Activated T-cell treated with anti-CD3 and anti-CD28 coated beads for 4 hours (primary cell): ENCODE measurements around the gene OPA1.
"Not testable (repeated sequence)": the region's sequence is repeated elsewhere in the genome, so short reads cannot be mapped to it uniquely, and the experiment has no call there.

Experiments
- DNase-seq: peaks from one replicate; pipeline ENCODE4 v3.0.0-alpha.2; 2020

The OPA1 gene

DNA sequence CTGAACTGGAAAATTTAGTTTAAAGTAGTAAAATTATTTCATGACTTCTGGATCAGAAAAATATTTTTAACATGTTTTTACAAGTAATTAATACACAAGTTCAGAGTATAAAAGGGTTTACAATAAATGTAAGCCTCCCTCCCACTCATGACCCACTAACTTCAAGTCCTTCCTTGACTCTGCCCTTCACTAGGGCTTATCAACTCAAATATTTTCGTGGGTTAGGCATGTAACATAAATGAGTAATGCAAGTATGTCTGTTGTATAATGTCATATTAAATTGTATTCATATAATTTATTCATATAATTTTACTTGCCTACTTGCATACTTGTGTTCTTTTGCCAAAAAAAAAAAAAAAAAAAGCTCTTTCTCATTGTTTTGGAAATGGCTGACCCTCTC, 3.4 kb upstream of the OPA1 start:
- no peak for DNase-seq

DNA sequence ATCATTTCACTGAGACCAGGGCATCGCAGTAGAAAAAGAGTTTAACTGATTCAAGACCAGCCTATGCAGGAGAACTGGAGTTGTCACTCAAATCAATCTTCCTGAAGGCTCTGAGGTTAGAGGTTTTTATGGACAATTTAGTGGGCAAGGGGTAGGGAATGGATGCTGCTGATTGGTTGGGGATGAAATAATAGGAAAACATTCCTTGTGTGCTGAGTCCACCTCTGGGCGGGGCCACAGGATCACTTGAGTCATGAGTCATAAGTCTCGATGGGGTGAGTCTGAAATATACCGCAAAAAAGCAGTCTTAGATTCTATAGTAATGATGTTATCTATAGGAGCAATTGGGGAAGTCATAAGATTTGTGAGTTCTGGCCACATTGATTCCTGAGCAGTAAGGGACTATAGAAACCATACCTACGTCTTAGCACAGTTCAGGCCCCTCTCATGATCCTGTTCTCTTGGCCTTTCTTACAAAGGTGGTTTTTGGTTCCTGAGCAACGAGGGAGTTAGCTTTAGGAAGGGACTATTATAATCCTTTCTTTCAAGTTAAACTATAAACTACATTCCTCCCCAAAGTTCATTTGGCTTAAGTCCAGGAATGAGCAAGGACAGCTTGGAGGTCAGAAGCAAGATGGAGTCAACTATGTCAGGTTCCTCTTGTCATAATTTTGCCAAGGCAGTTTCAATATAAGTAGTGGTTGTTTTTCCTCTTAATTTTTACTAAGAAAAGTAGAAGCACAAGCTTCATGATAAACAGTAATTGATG, 2.7 kb upstream of the OPA1 start:
- no peak for DNase-seq

GRCh38 chr3:193593668-193594030, 641 bp downstream of the OPA1 start:
- peak; percentile 9 for DNase-seq

DNA sequence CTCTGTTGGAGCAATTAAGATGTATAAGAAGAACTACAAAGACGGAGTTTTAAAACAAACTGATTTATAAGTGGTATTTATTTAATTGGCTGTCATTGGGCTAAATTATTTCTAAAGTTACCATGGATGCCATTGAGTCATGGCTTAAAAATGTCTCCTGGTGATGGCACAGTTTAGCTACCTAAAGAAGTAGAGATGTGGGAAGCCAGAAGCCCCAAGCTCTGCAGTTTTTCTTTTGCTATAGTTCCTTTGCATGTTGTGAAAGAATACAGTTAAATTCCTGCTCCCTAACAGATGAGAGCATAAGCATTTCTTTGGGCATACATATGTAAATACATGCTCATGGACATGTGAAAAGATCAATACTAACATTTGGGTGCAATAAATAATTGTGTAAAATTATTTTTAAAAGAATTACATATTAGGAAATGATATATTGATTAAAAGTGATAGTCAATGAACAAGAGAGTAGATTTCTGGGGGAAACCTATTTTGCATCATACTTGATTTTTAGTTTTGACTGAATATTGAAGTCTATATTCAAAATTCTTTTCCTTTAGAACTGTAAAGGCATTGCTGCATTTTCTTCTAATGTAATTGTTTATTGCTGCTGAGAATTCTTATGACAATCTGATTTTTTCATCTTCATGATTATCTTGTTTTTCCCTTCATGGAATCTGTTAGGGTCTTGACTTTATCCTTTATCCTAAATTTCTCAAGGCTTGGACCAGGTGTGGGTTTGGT, 2.1 kb downstream of the OPA1 start:
- DNase-seq = no peak

DNA sequence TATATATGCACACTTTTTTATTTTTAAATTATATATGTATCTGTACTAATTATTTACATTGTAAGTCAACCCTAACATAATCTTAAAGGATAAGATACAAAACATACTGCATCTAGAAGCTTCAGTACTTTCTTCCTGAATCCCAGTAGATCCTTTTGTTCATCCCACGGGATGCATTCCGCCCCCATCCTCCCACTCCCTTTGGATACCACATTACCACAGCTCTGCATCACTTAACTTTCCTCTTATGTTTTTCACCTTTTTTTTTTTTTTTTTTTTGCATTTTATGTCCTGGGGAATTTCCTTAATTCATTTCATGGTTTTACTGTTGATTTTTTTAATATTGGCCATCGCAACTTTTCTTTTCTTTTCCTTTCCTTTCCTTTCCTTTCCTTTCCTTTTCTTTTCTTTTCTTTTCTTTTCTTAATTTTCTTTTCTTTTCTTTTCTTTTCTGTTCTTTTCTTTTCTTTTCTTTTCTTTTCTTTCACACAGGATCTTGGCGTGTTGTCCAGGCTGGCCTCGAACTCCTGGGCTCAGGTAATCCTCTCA, 3.0 kb downstream of the OPA1 start:
- no peak for DNase-seq

GRCh38 chr3:193598202-193598601, 5.2 kb downstream of the OPA1 start:
- no peak for DNase-seq

DNA sequence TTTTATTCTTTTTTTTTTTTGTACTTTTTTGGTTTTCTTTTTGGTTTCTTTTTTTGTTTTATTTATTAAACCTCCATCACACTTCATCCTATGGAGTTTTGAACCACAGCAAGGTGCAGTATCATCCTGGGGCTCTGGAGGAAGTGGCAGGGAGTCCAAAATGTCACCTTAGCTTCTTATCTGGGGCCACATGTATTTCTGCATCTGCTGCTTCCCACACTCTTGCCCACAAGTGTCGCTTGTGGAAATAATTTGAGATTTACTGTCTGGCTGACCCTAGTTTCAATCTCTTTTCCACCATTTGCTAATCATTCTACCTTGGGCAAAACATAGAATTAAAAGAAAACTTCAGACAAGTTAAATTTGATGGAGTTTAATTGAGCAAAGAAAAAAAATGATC, 6.4 kb downstream of the OPA1 start:
- DNase-seq = no peak

GRCh38 chr3:193605876-193606275, 12.9 kb downstream of the OPA1 start:
- peak; percentile 45 for DNase-seq

GRCh38 chr3:193606892-193607291, 13.9 kb downstream of the OPA1 start:
- not testable (repeated sequence) for DNase-seq

DNA sequence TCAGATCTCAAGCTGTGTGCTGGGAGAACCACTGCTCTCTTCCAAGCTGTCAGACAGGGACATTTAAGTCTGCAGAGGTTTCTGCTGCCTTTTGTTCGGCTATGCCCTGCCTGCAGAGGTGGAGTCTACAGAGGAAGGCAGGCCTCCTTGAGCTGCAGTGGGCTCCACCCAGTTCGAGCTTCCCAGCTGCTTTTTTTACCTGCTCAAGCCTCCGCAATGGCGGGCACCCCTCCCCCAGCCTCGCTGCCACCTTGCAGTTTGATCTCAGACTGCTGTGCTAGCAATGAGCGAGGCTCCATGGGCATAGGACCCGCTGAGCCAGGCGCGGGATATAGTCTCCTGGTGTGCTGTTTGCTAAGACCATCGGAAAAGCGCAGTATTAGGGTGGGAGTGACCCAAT, 17.5 kb downstream of the OPA1 start:
- not testable (repeated sequence) for DNase-seq

DNA sequence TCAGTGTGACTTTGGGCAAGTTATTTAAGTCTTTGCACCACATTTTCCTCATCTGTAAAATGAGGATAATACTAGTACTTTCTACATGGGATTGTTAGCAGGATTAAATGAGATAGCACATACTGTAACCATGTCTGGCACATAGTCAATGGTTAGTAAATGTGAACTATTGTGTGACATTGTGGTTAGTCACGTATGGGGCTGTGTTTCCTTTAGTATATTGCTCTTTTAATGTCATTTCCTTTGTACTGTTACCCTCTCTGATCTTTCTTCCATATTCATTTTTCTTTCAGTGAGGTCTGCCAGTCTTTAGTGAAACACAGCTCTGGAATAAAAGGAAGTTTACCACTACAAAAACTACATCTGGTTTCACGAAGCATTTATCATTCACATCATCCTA, 21.4 kb downstream of the OPA1 start:
- DNase-seq = no peak

DNA sequence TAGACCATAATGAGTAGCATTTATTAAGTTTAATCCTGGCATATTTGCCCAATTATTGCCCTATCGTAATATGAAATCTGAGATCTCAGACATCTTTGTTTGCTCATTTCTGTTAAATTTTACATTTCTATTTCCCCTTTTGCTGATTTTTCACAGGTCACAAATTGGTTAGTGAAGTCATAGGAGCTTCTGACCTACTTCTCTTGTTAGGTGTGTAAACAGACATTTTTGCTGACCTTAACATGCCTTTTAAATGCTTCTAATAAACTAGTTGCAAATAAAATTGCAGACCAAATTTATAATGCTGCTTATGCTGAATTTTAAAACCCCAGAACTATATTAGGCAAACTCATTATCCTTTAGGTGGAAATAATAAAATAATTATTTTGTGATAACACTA, 24.6 kb downstream of the OPA1 start:
- no peak for DNase-seq

GRCh38 chr3:193620057-193620456, 27.0 kb downstream of the OPA1 start:
- DNase-seq = no peak

- DNase-seq = no peak
These were observed 27.6 kb downstream of the OPA1 start for GRCh38 chr3:193620650-193621049.

DNA sequence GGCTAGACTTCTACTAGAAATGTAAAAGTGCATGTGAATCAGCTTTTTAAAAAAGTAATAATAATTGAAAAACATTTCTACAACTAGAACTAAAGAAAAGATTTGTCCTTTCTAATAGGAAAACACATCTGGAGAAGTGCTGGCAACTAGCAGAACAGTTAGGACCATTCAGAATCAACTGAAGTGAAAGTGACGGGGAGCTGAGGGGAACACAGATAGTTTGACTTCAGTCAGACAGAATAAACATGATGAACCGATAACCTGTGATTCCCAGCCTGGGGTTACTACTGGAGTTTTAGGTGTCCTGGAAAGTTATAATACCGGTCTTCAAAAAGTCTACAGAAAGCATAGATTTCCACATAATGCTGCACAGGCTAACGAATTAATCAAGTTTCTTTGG, 28.1 kb downstream of the OPA1 start:
- no peak for DNase-seq

DNA sequence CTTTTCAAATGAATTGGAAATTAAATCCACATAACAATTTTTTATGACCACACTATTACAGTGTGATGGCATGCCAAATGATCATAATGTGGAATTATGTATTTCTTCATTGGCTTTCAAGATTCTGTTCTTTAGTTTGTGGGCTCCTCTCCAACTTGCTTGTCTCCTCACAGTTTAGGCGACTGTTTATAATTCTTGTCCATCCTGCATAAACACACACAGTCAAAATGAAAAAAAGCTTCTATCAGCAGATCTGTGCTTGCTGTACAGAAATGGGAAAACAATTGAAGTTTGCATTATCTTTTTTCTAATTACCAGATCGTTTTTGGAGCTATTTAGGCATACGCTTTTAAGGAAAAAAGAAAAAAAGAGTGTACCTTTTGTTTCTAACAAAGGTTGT, 37.0 kb downstream of the OPA1 start:
- DNase-seq = no peak

- DNase-seq = no peak
These were observed 44.8 kb downstream of the OPA1 start for GRCh38 chr3:193637831-193638230.

- DNase-seq = no peak
These were observed 45.8 kb downstream of the OPA1 start for GRCh38 chr3:193638833-193639232.

- no peak for DNase-seq
These were observed 47.2 kb downstream of the OPA1 start for GRCh38 chr3:193640165-193640715.

- no peak for DNase-seq
These were observed 47.9 kb downstream of the OPA1 start for GRCh38 chr3:193640728-193641439.

- no peak for DNase-seq
These were observed 48.4 kb downstream of the OPA1 start for GRCh38 chr3:193641440-193641775.

DNA sequence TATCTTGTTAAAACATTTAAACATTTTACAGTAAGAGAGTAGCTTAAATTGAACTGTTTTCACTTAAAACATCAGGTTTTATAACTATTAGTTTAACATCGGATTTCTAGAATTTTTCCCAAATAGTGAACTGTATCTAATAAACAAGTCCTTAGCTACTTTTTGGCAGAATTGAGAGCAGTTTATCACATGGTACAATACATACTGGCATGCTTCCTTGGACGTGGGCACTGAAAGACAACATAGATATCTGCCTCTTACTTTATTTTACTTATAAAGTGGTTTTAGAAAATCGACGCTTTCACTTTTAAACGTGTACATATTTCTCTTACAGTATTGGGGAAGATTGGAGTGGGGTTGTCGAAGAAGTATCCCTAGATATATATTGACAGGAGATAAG, 52.8 kb downstream of the OPA1 start:
- no peak for DNase-seq

DNA sequence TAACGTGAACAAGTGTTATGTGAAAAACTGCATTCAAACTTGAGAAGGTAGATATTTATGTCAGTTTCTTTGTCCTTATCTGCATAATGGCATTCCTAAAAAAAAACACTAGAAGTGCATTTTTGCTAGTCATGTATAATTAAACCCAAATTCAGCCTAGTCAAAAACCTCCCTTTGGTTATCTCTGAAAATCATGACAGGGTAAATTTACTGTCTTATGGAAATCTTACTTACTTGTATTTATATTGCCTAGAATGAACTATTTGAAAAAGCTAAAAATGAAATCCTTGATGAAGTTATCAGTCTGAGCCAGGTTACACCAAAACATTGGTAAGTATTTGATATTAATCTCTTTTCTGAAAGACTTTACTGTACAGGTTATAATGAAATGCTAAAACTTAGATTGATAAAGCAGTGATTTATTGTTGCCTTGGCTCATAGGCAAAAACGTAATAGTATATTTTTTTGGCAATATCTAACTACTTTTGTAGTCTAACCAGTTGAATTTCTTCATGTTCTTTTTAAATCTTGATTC, 55.6 kb downstream of the OPA1 start:
- no peak for DNase-seq
